ENCODE measurements around the gene EIPR1. TPM values are rescaled to one million over a fixed set of nuclear protein-coding genes. Genes with fewer than 3 reads are reported as not detected.

The EIPR1 gene
- total and polyA plus RNA-seq, 8 donors = 4.3 to 12.5 (median 6.4) TPM

DNA sequence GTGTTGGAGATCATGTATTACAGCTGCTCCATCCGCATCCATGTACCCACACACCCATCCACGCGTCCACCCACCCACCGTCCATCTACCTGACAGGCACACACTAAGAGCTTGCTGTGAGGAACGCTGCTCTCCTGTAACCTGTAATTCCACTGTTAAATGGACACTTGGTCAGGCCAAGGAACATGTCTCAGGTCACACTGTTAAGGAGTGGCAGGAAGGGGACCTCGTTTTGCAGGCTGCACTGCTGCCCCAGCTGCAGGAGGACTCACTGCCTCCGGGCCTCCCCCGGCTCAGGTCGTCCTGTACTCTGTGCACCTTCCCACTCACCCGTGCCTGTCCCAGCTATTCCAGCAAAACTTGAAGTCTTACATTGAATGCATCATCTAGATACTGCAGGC lies 170.5 kb downstream of the EIPR1 start:
- Histone ChIP-seq H3K36me3 (no peaks in the 10 kb centered on the region), H3K9me3 (no peaks in the 10 kb centered on the region), H3K27me3 (no peaks in the 10 kb centered on the region), H3K27ac (no peak overlapping the region), H3K4me3 (no peak overlapping the region), H3K4me1 (no peaks in the 10 kb centered on the region)
- WGBS, 2 donors = 90% methylated on average over 10 of the region's 10 CpGs
- ATAC-seq (no peak), FAIRE-seq (no peak), DNase-seq (no peak)
- intact Hi-C loops (cut with DNase I) = no loop called here
- TF ChIP-seq, protein P1, sequence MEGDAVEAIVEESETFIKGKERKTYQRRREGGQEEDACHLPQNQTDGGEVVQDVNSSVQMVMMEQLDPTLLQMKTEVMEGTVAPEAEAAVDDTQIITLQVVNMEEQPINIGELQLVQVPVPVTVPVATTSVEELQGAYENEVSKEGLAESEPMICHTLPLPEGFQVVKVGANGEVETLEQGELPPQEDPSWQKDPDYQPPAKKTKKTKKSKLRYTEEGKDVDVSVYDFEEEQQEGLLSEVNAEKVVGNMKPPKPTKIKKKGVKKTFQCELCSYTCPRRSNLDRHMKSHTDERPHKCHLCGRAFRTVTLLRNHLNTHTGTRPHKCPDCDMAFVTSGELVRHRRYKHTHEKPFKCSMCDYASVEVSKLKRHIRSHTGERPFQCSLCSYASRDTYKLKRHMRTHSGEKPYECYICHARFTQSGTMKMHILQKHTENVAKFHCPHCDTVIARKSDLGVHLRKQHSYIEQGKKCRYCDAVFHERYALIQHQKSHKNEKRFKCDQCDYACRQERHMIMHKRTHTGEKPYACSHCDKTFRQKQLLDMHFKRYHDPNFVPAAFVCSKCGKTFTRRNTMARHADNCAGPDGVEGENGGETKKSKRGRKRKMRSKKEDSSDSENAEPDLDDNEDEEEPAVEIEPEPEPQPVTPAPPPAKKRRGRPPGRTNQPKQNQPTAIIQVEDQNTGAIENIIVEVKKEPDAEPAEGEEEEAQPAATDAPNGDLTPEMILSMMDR (IDR thresholded peaks at IDR 0.05) = no peak

DNA sequence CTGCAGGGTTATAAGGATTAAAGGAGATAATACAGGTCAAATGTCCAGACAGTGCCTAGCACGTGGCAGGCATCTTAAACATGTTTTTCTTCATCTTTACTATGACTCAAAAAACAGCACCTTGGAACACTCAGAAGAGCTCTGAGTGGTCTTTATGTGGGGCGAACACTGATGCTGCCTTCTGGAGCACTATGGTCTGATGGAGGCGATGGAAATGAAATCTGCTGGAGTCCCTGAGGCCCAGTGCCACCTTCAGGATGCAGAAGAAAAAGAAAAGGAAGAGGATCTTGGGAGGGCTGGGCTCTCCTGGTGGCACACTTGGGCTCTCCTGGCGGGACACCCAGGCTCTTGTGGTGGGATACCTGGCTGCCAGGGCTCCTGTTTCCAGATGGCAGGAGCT lies 171.8 kb downstream of the EIPR1 start:
- no peaks in the 10 kb centered on the region for H3K36me3 ChIP-seq
- WGBS, 2 donors = 98% methylated on average over 4 of the region's 4 CpGs
- H3K4me1 ChIP-seq = no peaks in the 10 kb centered on the region
- no peak overlapping the region for H3K27ac ChIP-seq
- DNase-seq = no peak
- H3K4me3 ChIP-seq = no peak overlapping the region
- no peak for FAIRE-seq
- intact Hi-C loops (cut with DNase I) = no loop called here
- ATAC-seq = no peak
- no peaks in the 10 kb centered on the region for H3K9me3 ChIP-seq
- TF ChIP-seq, protein P1 (IDR thresholded peaks at IDR 0.05) = no peak
- H3K27me3 ChIP-seq = no peaks in the 10 kb centered on the region

DNA sequence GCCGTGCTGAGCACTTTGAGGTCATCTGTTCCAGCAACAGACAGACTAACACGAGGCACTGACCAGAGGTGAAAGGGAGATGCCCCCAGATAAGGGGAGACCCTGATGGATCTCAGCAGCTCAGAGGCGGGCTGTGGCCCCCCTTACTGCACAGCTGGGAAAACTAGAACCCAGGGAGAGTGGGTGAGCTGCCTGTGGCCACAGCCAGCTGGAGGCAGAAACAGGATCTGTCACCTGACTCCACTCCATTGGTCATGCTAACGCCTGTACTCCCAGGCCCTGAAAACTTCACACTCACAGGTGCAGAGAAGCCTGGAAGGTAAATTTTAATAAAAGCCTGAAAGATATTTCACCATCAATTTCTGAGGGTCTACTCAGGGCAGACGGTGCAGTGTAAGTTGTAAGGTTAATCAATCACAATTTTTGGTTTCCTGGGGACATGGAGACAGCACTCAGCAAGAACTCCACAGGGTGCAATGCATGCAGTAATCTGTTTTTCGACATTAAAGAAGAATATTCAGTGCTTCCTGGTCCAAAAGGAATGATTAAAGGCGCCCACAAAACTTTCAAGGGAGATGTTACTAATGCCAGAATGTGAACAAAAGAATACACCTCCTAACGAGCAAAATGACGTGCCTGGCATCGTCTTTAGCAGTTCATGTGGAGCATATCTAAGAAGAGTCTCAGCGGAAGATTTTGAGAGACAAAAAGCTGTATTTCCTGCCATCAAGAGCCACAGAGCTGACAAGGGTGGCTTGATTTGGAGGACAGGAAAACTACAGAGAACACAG lies 173.4 kb downstream of the EIPR1 start:
- no peak for FAIRE-seq
- WGBS, 2 donors = 91 to 93% methylated on average over 11 of the region's 11 CpGs
- H3K4me1 ChIP-seq = no peaks in the 10 kb centered on the region
- intact Hi-C loops (cut with DNase I) = no loop called here
- no peak for DNase-seq
- H3K36me3 ChIP-seq = no peaks in the 10 kb centered on the region
- no peaks in the 10 kb centered on the region for H3K9me3 ChIP-seq
- H3K27ac ChIP-seq = no peak overlapping the region
- H3K27me3 ChIP-seq = no peaks in the 10 kb centered on the region
- H3K4me3 ChIP-seq = no peak overlapping the region
- TF ChIP-seq, protein P1 (IDR thresholded peaks at IDR 0.05) = no peak
- ATAC-seq = no peak

DNA sequence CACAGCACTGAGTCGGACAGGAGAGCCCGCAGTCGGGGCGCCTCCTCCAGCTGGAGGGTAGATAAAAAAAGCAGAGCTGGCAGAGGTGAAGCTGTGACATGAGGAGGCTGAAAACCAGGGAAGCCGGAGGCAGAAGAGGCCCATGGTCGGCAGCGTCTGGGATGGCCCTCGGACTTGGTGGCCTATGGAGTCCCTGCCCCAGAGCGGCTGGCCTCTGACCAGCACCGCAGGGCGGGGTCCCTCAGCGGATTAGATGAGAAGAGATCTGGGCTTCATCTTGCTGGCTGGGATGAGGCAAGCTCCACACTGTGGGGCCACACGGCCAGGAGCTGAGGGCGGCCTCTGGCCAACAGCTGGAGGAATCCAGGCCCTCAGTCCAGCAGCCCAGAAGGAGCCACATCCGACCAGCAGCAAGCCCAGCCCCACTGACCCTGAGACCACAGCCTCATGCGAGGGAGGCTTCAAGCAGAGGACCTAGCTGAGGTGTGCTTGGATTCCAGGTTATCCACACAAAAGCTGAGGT lies 174.1 kb downstream of the EIPR1 start:
- Histone ChIP-seq H3K9me3 (no peaks in the 10 kb centered on the region), H3K27ac (no peak overlapping the region), H3K27me3 (no peaks in the 10 kb centered on the region), H3K4me1 (no peaks in the 10 kb centered on the region), H3K36me3 (no peaks in the 10 kb centered on the region), H3K4me3 (no peak overlapping the region)
- TF ChIP-seq, protein P1 (IDR thresholded peaks at IDR 0.05) = no peak
- DNase-seq = no peak
- intact Hi-C loops (cut with DNase I) = no loop called here
- FAIRE-seq = no peak
- 96 to 99% methylated on average over 16 of the region's 16 CpGs for WGBS, 2 donors
- ATAC-seq = no peak

DNA sequence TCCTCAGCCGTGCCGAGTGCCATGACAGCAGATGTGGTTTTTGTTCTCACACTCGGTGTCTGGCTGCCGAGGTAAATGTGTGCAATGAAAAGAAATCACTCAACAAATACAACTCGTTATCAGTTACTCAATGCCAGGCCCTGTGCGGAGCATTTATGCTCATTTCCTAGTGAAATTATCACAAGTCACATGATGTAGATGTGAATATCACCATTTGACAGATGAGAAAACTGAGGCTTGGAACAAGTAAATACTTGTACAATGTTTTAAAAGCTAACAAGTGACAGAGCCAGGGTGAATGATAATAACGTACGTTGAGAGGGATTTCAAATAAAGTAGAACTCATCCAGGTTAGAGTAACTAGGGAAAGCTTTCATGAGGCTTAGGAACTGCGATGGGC lies 174.7 kb downstream of the EIPR1 start:
- ATAC-seq (no peak), DNase-seq (no peak), FAIRE-seq (no peak)
- Histone ChIP-seq H3K36me3 (no peaks in the 10 kb centered on the region), H3K27me3 (no peaks in the 10 kb centered on the region), H3K4me3 (no peak overlapping the region), H3K4me1 (no peaks in the 10 kb centered on the region), H3K9me3 (no peaks in the 10 kb centered on the region), H3K27ac (no peak overlapping the region)
- intact Hi-C loops (cut with DNase I) = no loop called here
- TF ChIP-seq, protein P1 (IDR thresholded peaks at IDR 0.05) = no peak
- 89 to 91% methylated on average over 9 of the region's 9 CpGs for WGBS, 2 donors

Measured in pancreas (tissue), 10 donors.